GM12873 (cell line): ENCODE data around the gene ACTRT3.

Source experiments
- TF ChIP-seq, protein P1 (sequence below): IDR thresholded peaks from 2 replicates; pipeline ENCODE4 v1.5.1; 2012; ENCODE audit warnings: low read depth, mild to moderate bottlenecking, moderate library complexity, low read length, control low read depth; ENCODE audit not compliant: insufficient read depth; ENCODE audit errors: missing control alignments

The ACTRT3 gene

DNA sequence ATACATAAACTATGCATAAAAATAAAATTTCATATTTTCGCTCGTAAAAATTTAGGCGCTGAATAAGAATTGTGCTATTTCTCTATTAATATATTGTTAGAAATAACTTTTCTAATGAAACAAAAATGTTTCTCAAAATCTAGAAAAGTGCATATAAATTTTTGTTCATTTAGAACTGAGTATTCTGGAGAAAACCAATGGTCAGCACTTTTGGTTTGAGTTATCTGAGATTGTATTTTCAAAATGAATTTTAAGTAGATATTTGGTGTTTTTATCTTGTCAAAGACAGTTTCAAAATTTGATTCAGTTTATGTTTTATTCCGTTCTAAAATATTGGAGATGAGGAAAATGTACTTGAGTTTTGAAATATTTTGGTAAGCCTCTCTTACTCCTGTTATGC is 17.8 kb upstream of the ACTRT3 start:
- TF ChIP-seq, protein P1, sequence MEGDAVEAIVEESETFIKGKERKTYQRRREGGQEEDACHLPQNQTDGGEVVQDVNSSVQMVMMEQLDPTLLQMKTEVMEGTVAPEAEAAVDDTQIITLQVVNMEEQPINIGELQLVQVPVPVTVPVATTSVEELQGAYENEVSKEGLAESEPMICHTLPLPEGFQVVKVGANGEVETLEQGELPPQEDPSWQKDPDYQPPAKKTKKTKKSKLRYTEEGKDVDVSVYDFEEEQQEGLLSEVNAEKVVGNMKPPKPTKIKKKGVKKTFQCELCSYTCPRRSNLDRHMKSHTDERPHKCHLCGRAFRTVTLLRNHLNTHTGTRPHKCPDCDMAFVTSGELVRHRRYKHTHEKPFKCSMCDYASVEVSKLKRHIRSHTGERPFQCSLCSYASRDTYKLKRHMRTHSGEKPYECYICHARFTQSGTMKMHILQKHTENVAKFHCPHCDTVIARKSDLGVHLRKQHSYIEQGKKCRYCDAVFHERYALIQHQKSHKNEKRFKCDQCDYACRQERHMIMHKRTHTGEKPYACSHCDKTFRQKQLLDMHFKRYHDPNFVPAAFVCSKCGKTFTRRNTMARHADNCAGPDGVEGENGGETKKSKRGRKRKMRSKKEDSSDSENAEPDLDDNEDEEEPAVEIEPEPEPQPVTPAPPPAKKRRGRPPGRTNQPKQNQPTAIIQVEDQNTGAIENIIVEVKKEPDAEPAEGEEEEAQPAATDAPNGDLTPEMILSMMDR: no peak

DNA sequence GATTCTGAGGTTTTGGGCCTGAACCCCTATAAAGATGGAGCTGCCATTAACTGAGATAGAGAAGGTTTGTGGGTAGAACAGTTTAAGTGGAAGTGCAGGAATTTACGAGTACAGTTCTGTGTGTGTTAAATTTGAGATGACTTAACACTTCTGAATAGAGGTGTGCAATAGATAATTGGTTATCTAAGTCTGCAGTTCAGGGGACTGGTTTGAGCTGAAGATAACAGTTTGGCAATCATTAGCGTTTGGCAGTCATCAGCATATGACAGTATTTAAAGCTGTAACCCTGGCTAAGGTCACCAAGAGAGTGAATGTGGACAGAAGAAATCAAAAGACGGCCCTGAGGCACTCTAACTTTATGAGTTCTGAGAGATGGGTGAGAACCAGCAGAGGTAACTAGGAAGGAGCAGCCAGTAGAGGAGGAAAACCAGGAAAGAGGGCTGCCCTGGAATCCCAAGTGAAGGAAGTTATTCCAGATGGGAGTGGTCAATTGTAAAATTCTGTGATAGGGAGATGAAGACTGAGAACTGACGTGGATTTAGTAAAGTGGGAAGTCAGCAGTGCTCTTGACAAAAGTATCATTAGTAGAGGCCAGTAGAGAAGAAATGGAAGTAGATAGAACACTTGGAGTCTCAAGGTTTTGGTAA is 12.0 kb upstream of the ACTRT3 start:
- TF ChIP-seq, protein P1: no peak

DNA sequence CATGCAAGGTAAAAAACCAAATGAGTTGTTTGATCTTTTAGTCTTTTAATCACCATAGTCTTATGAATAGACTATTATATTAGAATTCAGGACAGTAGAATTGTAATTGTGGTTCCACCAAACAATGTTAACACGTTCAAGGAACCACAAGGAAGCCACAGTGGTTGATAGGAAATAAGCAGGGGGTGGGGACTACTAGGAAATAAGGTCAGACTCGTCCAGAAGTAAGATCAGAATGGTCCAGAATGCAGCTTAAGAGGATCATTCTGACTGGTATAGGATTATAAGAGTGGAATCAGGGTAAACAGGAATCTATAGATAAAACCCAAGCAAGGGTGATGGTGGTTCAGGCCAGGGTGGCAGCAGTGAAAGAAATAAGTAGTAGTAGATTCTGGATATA is 11.4 kb upstream of the ACTRT3 start:
- TF ChIP-seq, protein P1: no peak

DNA sequence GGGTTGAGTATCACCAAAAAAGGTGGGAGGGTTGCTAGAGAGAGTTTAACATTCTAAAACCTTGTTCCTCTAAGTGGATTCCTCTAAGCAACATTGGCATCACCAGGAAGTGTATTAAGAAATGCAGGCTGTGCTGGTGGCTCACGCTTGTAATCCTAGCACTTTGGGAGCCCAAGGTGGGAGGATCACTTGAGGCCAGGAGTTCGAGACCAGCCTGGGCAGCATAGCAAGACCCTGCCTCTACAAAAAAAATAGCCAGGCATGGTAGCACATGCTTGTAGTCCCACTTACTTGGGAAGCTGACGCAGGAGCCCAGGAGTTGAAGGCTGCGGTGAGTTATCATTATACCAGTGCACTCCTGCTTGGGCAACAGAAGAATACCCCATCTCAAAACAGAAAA is 8.5 kb upstream of the ACTRT3 start:
- TF ChIP-seq, protein P1: no peak

DNA sequence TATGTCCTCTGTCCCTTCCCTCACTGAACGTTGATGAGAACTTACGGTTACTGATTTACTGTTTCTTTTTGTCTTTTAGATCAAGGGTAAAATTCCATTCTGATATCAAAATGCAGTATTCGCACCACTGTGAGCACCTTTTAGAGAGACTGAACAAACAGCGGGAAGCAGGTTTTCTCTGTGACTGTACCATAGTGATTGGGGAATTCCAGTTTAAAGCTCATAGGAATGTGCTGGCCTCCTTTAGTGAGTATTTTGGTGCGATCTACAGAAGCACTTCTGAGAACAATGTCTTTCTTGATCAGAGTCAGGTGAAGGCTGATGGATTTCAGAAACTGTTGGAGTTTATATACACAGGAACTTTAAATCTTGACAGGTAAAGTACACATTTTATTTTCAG is 4.8 kb upstream of the ACTRT3 start:
- TF ChIP-seq, protein P1: no peak

DNA sequence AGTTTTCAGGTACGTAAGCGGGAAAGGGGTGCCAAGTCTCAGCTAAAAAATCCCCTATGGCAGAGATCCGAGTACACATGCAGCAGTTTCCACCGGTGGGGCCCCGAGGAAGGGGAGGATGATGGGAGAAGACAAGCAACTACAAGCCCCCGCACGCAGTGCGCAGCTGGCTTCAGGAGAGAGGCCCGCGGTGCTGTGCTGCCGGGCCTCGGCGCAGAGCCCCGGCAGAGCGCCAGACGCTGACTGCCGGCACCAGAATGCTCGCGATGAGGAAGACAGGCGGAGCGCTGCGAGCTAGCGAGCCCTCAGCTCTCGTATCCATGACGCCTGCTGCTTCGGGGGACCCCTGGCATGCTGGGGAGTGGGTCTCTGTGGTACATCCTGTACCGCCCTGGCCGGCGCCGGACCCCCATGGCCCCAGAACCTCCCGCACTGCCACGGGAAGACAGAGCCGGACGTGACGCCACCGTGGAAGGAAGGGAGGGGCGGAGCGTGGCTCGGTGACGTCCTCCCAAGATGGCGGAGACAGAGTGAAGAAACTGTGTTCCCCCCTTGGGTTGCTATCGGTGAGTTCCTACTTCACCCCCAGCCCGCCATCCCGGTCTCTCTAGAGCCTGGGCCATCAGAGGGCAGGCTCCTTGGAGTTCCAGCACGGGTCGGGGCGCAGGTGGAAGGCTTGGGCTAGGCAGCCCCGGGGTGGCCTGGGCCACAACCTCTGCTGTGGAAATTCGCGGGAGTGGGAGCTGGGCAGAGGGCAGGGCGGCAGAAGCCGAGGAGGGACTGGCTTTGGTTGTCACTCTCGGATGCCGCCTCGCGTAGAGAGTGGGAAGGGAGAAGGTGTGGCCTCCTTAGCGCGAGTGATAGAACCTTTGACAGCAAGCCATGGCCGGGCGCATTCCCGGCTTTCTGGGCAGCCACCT is 3.8 kb upstream of the ACTRT3 start, which contains the start of gene MYNN:
Gene MYNN, plus strand, starts transcription at position 500 of the 920 bp plus-strand sequence. CDS start 900 bp downstream, outside the sequence.
- TF ChIP-seq, protein P1: peak; percentile 21

DNA sequence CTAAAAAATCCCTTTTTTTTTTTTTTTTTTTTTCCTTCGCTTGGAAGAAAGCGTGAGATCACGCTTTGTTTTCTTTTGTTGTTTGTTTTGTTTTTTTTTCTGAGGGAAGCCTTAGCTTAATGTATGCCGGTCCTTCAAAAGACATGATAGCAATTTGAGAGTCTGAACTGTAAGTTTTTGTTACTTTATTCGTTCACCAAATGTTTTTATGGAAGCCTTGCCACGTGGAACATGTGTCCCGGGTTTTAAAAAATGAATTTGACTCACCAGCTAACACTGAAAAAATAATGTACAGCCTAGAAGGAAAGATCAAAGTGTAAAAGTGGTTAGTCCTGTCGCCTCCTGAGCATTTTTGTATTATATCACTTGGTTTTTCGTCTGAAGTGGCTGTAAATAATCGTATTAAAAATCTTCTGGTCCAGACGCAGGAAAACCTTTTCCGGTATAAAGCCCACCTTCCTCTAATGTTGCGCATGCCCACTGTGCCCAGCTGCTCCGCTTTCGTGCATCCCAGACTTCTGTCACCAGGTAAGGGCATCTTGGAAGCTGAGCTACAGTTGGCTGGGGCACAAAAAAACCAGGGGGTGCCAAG is 3.0 kb upstream of the ACTRT3 start:
- TF ChIP-seq, protein P1: no peak
